BLaER1 treated with 17β-estradiol and CSF1 and Interleukin-3, amounts not matched to agents 10 nM and 100 nM (cell line): ENCODE results near the gene MLF2.
"Not testable (repeated sequence)": the region's sequence is repeated elsewhere in the genome, so short reads cannot be mapped to it uniquely, and the experiment has no call there.

ENCODE experiments used
- H3K27ac ChIP-seq, 11 experiments: shearing (Covaris generic); formaldehyde crosslinking; 2 replicates each; pipeline ENCODE4 v1.8.1; 2022
- H3K27me3 ChIP-seq, 11 experiments: shearing (Covaris generic); formaldehyde crosslinking; 2 replicates each; pipeline ENCODE4 v1.8.1; 2022
- H3K36me3 ChIP-seq, 11 experiments: shearing (Covaris generic); formaldehyde crosslinking; 2 replicates each; pipeline ENCODE4 v1.8.1; 2022
- H3K4me1 ChIP-seq, 10 experiments: shearing (Covaris generic); formaldehyde crosslinking; 2 replicates each; pipeline ENCODE4 v1.8.1; 2022
- H3K4me2 ChIP-seq, 11 experiments: shearing (Covaris generic); formaldehyde crosslinking; 2 replicates each; pipeline ENCODE4 v1.8.1; 2022
- H3K4me3 ChIP-seq, 10 experiments: shearing (Covaris generic); formaldehyde crosslinking; 2 replicates each; pipeline ENCODE4 v1.8.1; 2022
- H3K9ac ChIP-seq, 11 experiments: shearing (Covaris generic); formaldehyde crosslinking; 2 replicates each; pipeline ENCODE4 v1.8.1; 2022
- H3K9me3 ChIP-seq, 11 experiments: shearing (Covaris generic); formaldehyde crosslinking; replicated peaks in 1 of 11; 2 replicates each; pipeline ENCODE4 v1.8.1; 2022
- H4K20me1 ChIP-seq, 11 experiments: shearing (Covaris generic); formaldehyde crosslinking; 2 replicates each; pipeline ENCODE4 v1.8.1; 2022
- Cebpa-rat ChIP-seq, 11 experiments: shearing (Covaris generic); IDR thresholded peaks; 2 replicates each; pipeline ENCODE4 v1.8.1; 2022

MLF2 gene

GRCh38 chr12:6724409-6724797, 28.5 kb downstream of the MLF2 start:
- Histone ChIP-seq H3K4me3 (peak overlapping the region; percentile 55 to 73 (median 65)), H3K9me3 (no peaks in the 10 kb centered on the region), H3K4me2 (peak overlapping the region; percentile 83 to 100 (median 94)), H4K20me1 (peaks cover 0 to 6% (median 0%) of the 10 kb centered on the region in 11 experiments; a peak in 3 of 22 replicates), H3K9ac (peak overlapping the region; percentile 62 to 94 (median 80)), H3K4me1 (peaks cover 13 to 32% (median 20%) of the 10 kb centered on the region in 10 experiments), H3K36me3 (peaks cover 15 to 40% (median 23%) of the 10 kb centered on the region in 11 experiments), H3K27me3 (no peaks in the 10 kb centered on the region), H3K27ac (peak overlapping the region; percentile 76 to 96 (median 86))
- no peak for TF ChIP-seq Cebpa-rat (IDR thresholded peaks at IDR 0.05)

DNA sequence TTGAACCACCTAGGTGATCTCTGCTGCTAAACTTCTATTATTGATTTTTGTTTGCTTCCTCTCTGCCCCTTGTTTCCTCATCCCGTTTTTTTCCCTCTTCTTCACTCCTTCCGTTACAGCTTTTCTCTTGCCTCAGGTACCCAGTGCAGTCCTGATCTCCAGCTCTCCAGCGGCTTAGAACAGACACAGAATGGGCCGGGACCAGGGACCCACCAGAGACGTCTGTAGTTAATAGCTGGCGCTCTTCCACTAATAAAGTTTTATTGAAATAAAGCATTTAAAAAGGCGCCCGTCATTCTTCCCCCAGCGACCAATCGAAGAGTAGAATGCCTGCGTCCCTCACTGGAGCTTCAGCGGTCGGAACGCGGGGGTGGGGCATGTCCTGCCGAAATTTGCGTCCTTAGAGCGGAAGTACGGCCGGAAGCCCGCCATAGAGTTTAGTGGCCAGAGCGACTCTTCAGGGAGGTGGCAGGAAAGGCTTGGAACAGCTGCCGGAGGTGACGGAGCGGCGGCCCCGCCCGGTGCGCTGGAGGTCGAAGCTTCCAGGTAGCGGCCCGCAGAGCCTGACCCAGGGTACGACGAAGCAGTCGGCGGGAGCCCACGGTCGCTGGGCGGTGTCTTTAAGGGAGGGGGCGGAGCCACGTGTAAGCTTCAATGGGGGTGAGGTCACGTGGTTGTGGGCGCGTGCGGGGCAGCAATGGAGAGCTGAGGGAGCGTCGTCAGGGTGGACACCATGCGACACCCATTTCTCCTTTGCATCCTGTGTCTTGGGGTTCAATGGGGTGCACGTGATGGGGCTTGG, 29.1 kb downstream of the MLF2 start, which contains the start of gene COPS7A:
COPS7A (plus strand) TSS at position 440 of the 802 bp plus-strand sequence. CDS start 611 bp downstream, outside the sequence.
- Histone ChIP-seq H3K4me1 (peaks cover 13 to 27% (median 17%) of the 10 kb centered on the region in 10 experiments), H3K27ac (peak within 1 kb of the TSS; percentile 76 to 96 (median 86)), H3K9ac (peak within 1 kb of the TSS; percentile 62 to 94 (median 80)), H3K4me2 (peak within 1 kb of the TSS; percentile 83 to 100 (median 94)), H4K20me1 (peaks cover 0 to 6% (median 0%) of the 10 kb centered on the region in 11 experiments; a peak in 3 of 22 replicates), H3K36me3 (peaks cover 9 to 34% (median 17%) of the 10 kb centered on the region in 11 experiments), H3K27me3 (no peaks in the 10 kb centered on the region), H3K9me3 (no peaks in the 10 kb centered on the region), H3K4me3 (peak within 1 kb of the TSS; percentile 55 to 73 (median 65))
- no peak for TF ChIP-seq Cebpa-rat (IDR thresholded peaks at IDR 0.05)

DNA sequence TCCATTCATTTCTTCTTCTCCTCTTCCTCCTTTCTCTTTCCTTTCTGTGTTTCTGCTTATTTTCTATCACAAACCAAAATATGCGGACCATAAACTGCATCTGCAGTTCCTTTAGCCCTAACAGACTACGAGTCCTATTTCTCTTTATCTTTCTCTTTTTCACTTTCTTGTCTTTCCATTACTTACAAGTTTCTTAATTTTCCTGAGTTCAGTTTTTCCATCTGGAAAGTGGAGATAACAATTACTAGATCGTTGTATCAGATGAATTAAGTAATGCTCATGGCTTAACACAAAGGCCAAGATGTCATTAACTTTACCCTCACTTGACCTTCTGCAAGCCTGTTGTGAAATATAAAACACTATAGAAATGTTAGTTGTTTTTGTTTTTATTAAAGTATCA, 30.1 kb downstream of the MLF2 start:
- H3K4me3 ChIP-seq, result peak overlapping the region in 3 of 10 experiments; percentile 55 to 65 (median 63); a peak in 2 of 20 replicates
- peaks cover 13 to 27% (median 17%) of the 10 kb centered on the region in 10 experiments for H3K4me1 ChIP-seq
- H3K4me2 ChIP-seq, result peak overlapping the region in 9 of 11 experiments; percentile 83 to 99 (median 94); a peak in 10 of 22 replicates
- peak overlapping the region in 2 of 11 experiments; percentile 82 to 84; a peak in 2 of 22 replicates for H3K27ac ChIP-seq
- H3K27me3 ChIP-seq, result no peaks in the 10 kb centered on the region
- no peak overlapping the region for H3K9ac ChIP-seq
- no peak for TF ChIP-seq Cebpa-rat (IDR thresholded peaks at IDR 0.05)
- peaks cover 0 to 5% (median 0%) of the 10 kb centered on the region in 11 experiments; a peak in 2 of 22 replicates for H4K20me1 ChIP-seq
- no peaks in the 10 kb centered on the region for H3K9me3 ChIP-seq
- H3K36me3 ChIP-seq, result peaks cover 0 to 24% (median 8%) of the 10 kb centered on the region in 11 experiments; a peak in 21 of 22 replicates

DNA sequence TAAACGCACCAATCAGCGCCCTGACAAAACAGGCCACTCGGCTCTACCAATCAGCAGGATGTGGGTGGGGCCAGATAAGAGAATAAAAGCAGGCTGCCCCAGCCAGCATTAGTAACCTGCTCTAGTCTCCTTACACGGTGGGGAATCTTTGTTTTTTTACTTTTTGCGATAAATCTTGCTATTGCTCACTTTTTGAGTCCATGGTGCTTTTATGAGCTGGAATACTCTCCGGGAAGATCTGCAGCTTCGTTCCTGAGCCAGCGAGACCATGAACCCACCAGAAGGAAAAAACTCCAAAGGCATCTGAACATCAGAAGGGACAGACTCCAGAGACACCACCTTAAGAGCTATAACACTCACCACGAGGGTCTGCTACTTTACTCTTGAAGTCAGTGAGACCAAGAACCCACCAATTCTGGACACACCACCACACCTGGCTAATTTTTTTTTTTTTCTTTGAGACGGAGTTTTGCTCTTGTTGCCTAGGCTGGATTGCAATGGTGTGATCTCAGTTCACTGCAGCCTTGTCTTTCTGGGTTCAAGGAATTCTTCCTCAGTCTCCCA, 36.0 kb downstream of the MLF2 start:
- no peak overlapping the region for H3K4me2 ChIP-seq
- no peak for TF ChIP-seq Cebpa-rat (IDR thresholded peaks at IDR 0.05)
- no peak overlapping the region for H3K9ac ChIP-seq
- no peaks in the 10 kb centered on the region for H3K4me1 ChIP-seq
- H3K27ac ChIP-seq, result no peak overlapping the region
- H4K20me1 ChIP-seq, result no peaks in the 10 kb centered on the region
- no peaks in the 10 kb centered on the region for H3K9me3 ChIP-seq
- no peaks in the 10 kb centered on the region for H3K36me3 ChIP-seq
- no peak overlapping the region for H3K4me3 ChIP-seq
- no peaks in the 10 kb centered on the region for H3K27me3 ChIP-seq

DNA sequence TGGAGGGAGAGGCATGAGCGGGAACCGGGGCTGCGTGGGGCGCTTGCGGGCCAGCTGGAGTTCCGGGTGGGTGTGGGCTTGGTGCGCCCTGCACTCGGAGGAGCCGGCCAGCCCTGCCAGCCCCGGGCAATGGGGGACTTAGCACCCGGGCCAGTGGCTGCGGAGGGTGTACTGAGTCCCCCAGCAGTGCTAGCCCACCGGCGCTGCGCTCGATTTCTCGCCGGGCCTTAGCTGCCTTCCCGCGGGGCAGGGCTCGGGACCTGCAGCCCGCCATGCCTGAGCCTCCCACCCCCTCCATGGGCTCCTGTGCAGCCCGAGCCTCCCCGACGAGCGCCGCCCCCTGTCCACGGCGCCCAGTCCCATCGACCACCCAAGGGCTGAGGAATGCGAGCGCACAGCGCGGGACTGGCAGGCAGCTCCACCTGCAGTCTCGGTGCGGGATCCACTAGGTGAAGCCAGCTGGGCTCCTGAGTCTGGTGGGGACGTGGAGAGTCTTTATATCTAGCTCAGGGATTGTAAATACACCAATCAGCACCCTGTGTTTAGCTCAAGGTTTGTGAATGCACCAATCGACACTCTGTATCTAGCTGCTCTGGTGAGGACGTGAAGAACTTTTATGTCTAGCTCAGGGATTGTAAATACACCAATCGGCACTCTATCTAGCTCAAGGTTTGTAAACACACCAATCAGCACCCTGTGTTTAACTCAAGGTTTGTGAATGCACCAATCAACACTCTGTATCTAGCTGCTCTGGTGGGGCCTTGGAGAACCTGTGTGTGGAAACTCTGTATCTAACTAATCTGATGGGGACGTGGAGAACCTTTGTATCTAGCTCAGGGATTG, 36.7 kb downstream of the MLF2 start:
- H3K4me1 ChIP-seq, H3K9ac ChIP-seq, H3K4me3 ChIP-seq, H3K27ac ChIP-seq, H3K27me3 ChIP-seq, H3K36me3 ChIP-seq, H3K4me2 ChIP-seq, H3K9me3 ChIP-seq, H4K20me1 ChIP-seq: not testable (repeated sequence)

DNA sequence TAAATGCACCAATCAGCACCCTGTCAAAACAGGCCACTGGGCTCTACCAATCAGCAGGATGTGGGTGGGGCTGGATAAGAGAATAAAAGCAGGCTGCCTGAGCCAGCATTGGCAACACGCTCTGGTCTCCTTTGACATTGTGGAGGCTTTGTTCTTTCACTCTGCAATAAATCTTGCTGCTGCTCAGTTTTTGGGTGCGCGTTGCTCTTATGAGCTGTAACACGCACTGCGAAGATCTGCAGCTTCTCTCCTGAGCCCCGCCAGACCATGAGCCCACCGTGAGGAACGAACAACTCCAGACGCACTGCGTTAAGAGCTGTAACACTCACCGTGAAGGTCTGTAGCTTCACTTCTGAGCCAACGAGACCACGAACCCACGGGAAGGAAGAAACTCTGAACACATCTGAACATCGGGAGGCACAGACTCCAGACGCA, 44.0 kb downstream of the MLF2 start:
- Histone ChIP-seq H3K4me2 (no peak overlapping the region), H3K36me3 (no peaks in the 10 kb centered on the region), H4K20me1 (no peaks in the 10 kb centered on the region), H3K4me3 (no peak overlapping the region), H3K9ac (no peak overlapping the region), H3K9me3 (peaks cover 0 to 5% (median 0%) of the 10 kb centered on the region in 11 experiments; a peak in 1 of 22 replicates), H3K27ac (no peak overlapping the region), H3K4me1 (peaks cover 0 to 4% (median 0%) of the 10 kb centered on the region in 10 experiments; a peak in 6 of 20 replicates), H3K27me3 (0 out of 22 replicates have a peak, but pooled peaks cover 0 to 4% (median 0%) of the 10 kb centered on the region in 11 experiments)
- no peak for TF ChIP-seq Cebpa-rat (IDR thresholded peaks at IDR 0.05)

GRCh38 chr12:6708351-6708750, 44.6 kb downstream of the MLF2 start:
- peaks cover 0 to 10% (median 0%) of the 10 kb centered on the region in 11 experiments; a peak in 3 of 22 replicates for H3K27me3 ChIP-seq
- not testable (repeated sequence) for H3K4me2 ChIP-seq, H3K27ac ChIP-seq

GRCh38 chr12:6703631-6704030, 49.3 kb downstream of the MLF2 start:
- Histone ChIP-seq H3K4me2 (peak overlapping the region in 6 of 11 experiments; percentile 2 to 57 (median 40); a peak in 8 of 22 replicates), H3K9me3 (peaks cover 0 to 5% (median 0%) of the 10 kb centered on the region in 11 experiments; a peak in 1 of 22 replicates), H3K27ac (no peak overlapping the region), H4K20me1 (peaks cover 0 to 9% (median 0%) of the 10 kb centered on the region in 11 experiments; a peak in 1 of 22 replicates), H3K9ac (no peak overlapping the region), H3K36me3 (no peaks in the 10 kb centered on the region), H3K27me3 (peaks cover 0 to 46% (median 18%) of the 10 kb centered on the region in 11 experiments; a peak in 16 of 22 replicates), H3K4me1 (peaks cover 21 to 35% (median 31%) of the 10 kb centered on the region in 10 experiments), H3K4me3 (no peak overlapping the region)
- no peak for TF ChIP-seq Cebpa-rat (IDR thresholded peaks at IDR 0.05)

More at GRCh38 chr12:6708351-6708750, 44.6 kb downstream of the MLF2 start:
- not testable (repeated sequence) for H4K20me1 ChIP-seq, H3K4me3 ChIP-seq, H3K9me3 ChIP-seq, H3K4me1 ChIP-seq, H3K36me3 ChIP-seq, H3K9ac ChIP-seq
